ENCODE data around the gene RPP25.
"Not testable (repeated sequence)": the region's sequence is repeated elsewhere in the genome, so short reads cannot be mapped to it uniquely, and the experiment has no call there.

Gene RPP25

DNA sequence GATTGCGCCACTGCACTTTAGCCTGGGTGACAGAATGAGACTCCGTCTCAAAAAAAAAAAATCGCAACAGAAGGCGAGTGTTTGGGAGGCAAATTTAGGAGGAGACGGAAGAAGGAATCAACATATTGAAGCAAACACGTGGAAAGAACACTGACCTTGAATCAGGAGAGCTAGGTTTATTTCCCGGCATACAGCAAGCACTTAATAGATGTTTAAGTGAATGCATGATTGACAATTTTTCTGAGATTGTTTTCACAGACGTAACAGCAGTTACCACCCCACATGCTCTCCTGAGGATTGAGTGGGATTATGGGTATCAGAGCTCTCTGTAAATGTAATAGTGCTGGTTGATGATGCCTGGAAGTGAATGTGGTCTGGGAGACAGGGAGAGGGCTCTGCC lies 5.6 kb upstream of the RPP25 start:
- DNase-seq = no peak

DNA sequence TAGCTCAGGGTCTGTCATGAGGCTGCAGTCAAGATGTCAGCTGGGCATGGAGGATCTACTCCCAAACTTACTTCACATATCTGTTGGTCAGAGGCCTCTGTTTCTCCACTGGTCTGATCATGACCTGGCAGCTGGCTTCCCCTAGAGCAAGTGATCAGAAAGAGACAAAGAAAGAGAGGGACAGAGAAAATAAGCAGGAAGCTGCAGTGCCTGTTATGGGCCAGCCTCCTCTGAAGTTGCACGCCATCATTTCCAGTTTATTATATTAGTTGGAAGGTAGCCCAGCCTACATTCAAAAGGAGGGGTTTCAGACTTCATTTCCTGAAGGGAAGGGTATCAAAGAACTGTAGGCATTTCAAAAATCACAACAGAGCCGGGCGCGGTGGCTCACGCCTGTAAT lies 5.0 kb upstream of the RPP25 start:
- DNase-seq = no peak

DNA sequence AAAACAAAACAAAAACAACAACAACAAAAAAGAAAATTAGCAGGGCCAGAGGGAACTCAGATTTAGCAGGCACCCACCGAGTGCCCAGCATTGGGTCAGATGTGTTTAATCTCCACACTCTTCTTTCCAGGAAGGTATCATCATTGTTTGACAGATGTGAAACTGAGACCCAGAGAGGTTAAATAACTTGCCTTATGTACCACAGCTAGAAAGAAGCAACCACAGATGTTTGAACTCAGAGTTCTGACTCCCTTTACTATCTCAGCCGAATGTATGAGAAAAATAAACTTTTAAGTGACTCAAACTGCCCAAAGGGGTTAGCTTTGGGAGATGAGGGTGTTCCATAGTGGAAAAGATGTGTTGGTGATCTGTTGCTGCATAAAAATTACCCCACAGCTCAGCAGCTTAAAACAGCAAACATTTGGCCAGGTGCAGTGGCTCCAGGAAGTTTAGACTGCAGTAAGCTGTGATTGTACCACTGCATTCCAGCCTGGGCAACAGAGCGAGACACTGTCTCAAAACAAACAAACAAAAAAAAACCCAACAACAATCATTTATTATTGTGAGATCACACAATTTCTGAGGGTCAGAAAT lies 4.5 kb upstream of the RPP25 start:
- no peak for DNase-seq

DNA sequence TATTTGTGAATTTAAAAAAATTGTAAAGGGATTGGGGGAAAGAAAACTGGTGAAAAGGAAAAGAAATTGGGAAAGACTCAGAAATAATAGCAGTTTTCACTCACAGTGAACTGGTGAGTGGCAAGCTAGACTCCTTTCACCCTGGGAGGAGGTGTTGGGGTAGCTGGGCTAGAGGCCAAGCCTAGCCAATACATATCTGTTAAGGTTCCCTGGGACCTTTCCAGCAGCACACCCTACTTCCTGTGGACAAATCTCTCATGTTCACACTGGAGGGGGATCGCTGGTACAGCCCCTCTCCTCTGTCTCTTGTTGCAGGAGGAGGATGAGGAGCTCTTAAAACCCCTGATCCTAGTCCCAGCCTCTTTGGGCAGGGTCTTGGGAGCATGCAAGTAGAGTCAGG lies 3.7 kb upstream of the RPP25 start:
- DNase-seq = no peak

DNA sequence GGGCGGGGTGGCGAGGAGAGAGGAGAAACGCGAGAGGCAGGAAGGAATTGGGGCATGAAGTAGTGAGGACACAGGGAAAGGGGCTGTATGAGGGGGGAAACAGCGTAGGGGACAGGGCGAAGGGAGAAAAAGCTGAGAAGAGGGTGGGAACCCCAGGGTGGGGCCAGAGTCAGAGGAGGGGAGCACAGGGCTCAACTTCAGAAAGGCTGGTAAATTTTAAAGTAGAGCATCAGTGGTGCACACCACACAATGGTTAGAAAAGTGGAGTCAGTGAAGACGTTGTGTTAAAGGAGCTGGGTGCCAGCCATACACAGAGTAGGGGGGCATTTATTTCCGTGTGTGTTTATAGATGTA lies 3.0 kb upstream of the RPP25 start:
- DNase-seq = no peak

GRCh38 chr15:74958908-74959585 lies 2.5 kb upstream of the RPP25 start:
- DNase-seq = no peak

- DNase-seq = no peak
Observed at GRCh38 chr15:74958320-74958907, 1.8 kb upstream of the RPP25 start.

- no peak for DNase-seq
Observed at GRCh38 chr15:74957476-74958035, 984 bp upstream of the RPP25 start.

DNA sequence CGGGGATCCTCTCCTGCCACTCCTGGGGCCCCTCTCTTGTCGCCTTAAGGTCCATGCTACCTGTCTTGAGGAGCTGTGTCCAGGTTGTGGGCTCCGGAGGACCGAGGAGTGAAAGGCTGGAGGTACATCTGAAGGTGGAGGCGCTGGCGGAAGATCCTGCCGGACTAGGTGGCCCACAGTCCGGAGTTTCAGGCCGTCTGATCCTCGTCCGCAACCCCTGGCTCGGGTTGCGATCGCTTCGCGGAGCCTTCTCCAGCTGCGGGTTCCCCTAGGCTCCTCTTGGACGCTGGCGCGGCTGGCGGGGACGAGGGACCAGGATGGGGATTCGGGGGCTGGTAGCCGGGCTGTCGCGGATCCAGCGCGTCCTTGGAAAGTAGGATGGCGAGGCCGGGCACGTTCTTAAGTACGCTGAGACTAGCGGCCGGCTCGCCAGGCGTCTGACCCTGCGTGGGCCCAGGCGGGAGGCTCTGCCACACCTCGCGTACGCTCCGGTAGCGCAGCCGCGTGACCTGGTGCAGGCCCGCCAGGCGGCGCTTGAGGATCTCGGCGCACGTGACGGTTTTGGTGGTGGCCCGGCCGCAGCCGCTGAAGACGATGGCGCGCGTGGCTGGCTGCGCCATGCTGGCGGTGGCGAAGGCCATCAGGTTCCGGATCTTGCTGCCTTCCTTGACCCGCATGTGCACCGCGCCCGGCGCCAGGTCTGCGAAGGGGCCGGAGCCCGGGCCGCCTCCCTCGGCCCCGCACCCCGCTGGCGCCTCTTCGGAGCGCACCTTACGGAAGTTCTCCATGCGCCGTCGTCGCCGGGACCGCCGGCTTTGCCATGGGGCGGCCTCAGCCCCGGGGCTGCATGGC lies 550 bp downstream of the RPP25 start:
- peak; percentile 69 to 71 for DNase-seq

- DNase-seq = no peak
Observed at GRCh38 chr15:74955017-74955416, 1.6 kb downstream of the RPP25 start.

- DNase-seq = no peak
Observed at GRCh38 chr15:74954515-74954914, 2.1 kb downstream of the RPP25 start.

DNA sequence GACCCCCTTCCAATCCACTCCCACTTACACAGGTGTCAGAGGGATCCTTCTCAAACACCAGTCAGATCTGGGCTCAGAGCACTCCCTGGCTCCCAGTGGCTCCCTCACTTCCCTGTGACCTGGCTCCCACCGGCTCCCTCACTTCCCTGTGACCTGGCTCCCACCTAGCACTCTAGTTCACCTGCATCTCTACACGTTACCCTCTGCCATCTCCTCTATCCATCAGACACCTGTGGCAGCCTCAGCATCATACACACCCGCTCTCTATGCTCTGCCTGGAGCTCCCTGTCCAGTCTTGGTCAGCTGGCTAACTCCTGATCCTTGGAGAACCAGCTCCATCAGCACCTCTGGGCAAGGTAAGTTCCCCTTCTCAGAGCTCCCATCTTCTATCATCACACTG lies 5.6 kb downstream of the RPP25 start:
- no peak for DNase-seq

DNA sequence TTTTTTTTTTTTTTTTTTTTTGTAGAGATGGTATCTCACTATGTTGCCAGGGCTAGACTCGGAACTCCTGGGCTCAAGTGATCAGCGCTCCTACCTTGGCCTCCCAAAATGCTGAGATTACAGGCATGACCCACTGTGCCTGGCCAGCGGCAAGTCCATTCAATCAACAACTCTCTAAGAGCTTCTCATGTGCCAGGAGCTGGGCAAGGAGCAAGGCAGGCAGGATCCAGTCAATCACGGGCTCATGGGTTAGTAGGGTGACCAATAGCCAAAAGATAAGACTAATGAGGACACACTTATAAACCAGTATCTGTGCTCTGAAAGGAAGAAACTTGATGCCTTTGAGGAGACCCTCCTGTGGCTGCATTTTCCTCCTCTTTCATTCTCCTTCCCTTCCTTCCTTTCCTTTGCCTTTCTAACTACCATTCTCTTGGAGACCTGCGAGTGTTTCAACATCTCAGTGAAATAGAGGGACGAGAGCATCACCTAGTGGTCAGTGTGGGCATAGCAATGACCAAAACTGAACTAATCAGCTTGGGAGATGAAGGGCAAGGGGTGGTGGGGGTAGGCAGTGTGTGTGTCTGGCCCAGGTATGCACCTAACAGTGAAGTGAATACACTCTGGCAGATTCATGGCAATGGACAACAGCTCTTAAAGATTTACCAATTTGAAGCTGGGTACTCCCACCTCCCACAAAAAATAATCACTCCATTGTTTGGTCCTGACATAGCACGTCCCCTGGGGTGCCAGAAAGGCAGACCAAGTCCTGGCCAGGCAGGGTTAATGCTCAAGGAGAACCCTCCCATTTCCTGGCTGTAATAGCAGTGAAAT lies 6.3 kb downstream of the RPP25 start:
- DNase-seq = peak; percentile 70 to 71

GRCh38 chr15:74937590-74938371 lies 18.8 kb downstream of the RPP25 start, which contains the start of gene COX5A:
COX5A (minus strand) TSS chr15:74938073; CDS start chr15:74938014, 59 bp downstream.
- peak; percentile 89 to 91 for DNase-seq

GRCh38 chr15:74937272-74937589 lies 19.3 kb downstream of the RPP25 start:
- no peak for DNase-seq

DNA sequence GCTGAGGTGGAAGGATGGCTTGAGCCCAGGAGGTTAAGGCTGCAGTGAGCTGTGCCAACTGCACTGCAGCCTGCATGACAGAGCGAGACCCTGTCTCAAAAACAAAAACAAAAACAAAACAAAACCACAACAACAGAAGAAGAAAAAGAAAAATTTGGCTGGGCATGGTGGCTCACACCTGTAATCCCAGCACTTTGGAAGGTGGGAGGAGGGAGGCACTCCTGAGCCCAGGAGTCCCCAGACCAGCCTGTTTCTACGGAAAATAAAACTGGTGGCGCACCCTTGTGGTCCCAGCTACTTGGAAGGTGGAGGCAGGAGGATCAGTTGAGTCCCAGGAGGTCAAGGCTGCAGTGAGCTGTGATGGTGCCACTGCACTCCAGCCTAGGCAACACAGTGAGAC lies 21.4 kb downstream of the RPP25 start:
- DNase-seq = not testable (repeated sequence)

DNA sequence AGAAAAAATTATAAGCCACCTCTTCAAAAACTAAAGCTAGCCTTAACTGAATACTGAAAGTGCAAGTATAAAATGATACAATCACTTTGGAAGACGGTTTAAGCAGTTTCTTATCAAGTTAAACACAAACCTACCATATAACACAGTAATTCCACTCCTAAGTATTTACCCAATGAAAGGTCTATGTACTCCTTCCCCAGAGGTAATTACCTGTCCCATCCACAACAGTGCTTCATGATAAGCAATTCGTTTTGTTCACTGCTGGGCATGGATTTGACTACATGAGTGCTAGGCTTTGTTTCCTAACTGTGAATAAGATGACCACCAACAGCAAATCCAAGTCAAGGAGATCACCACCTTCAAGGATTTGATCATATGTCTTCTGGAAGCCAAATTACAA lies 23.0 kb downstream of the RPP25 start:
- DNase-seq = no peak

- no peak for DNase-seq
Observed at GRCh38 chr15:74928771-74929198, 27.8 kb downstream of the RPP25 start.

DNA sequence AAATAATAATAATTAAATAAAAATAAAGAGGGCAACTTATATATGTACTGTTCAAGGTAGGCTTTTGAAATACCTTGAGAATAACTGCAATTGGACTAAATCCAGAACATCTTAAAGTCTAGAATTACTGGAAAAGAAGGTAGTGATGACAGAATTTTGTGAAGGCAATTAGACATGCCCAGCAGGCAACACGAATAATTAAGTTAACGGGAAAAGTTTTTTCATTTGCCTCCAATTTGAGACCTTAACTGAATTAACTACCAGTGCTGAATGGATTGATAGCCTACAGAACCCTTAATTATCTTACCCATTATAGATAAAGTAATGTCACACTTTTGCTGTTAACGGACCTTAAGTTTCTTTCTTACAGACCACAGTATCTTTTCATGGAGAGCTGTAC lies 32.0 kb downstream of the RPP25 start:
- no peak for DNase-seq

- no peak for DNase-seq
Observed at GRCh38 chr15:74920456-74920855, 36.1 kb downstream of the RPP25 start.

DNA sequence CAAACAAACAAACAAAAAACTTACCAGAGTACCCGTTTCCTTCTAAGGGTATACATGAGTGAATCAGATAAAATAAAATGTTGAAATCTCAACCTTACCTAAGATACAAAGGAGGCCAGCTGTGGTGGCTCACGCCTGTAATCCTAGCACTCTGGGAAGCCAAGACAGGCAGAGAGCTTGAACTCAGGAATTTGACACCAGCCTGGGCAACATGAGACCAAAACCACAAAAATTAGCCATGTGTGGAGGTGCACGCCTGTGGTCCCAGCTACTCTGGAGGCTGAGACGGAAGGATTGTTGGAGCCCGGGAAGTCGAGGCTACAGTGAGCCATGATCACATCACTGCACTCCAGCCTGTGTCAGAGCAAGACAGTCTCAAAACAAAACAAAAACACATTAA lies 38.9 kb downstream of the RPP25 start:
- no peak for DNase-seq

- DNase-seq = not testable (repeated sequence)
Observed at GRCh38 chr15:74913799-74914198, 42.8 kb downstream of the RPP25 start.

All from stimulated activated CD4-positive, alpha-beta T cell treated with anti-CD3 and anti-CD28 coated beads, Interleukin-4, amount 100 ng/mL, for 4 hours (primary cell).